ENCODE measurements around the gene TENM4. TPM values are rescaled to one million over a fixed set of nuclear protein-coding genes. Genes with fewer than 3 reads are reported as not detected.

TENM4 gene
- total RNA-seq, 4 donors from 2014 or later, result 1.1 to 2.7 (median 2.0) TPM

- H3K27me3 ChIP-seq, result no peaks in the 10 kb centered on the region
- H3K4me1 ChIP-seq, result no peaks in the 10 kb centered on the region
- TF ChIP-seq, protein P1, sequence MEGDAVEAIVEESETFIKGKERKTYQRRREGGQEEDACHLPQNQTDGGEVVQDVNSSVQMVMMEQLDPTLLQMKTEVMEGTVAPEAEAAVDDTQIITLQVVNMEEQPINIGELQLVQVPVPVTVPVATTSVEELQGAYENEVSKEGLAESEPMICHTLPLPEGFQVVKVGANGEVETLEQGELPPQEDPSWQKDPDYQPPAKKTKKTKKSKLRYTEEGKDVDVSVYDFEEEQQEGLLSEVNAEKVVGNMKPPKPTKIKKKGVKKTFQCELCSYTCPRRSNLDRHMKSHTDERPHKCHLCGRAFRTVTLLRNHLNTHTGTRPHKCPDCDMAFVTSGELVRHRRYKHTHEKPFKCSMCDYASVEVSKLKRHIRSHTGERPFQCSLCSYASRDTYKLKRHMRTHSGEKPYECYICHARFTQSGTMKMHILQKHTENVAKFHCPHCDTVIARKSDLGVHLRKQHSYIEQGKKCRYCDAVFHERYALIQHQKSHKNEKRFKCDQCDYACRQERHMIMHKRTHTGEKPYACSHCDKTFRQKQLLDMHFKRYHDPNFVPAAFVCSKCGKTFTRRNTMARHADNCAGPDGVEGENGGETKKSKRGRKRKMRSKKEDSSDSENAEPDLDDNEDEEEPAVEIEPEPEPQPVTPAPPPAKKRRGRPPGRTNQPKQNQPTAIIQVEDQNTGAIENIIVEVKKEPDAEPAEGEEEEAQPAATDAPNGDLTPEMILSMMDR (IDR thresholded peaks at IDR 0.05), result no peak
- TF ChIP-seq POLR2A (IDR thresholded peaks at IDR 0.05), result no peak
- no peaks in the 10 kb centered on the region for H3K36me3 ChIP-seq
- H3K9me3 ChIP-seq, result no peaks in the 10 kb centered on the region
- no peak for DNase-seq
- H3K27ac ChIP-seq, result no peak overlapping the region
- H3K4me3 ChIP-seq, result no peak overlapping the region
Measured at GRCh38 chr11:78748918-78749690, 691.7 kb downstream of the TENM4 start.

GRCh38 chr11:78744949-78745348, 695.9 kb downstream of the TENM4 start:
- TF ChIP-seq, protein P1 (IDR thresholded peaks at IDR 0.05), result no peak
- no peak for TF ChIP-seq POLR2A (IDR thresholded peaks at IDR 0.05)
- no peaks in the 10 kb centered on the region for H3K27me3 ChIP-seq

GRCh38 chr11:78744202-78744601, 696.6 kb downstream of the TENM4 start:
- TF ChIP-seq, protein P1 (IDR thresholded peaks at IDR 0.05), result no peak
- no peak for TF ChIP-seq POLR2A (IDR thresholded peaks at IDR 0.05)
- H3K9me3 ChIP-seq, result no peaks in the 10 kb centered on the region

More at GRCh38 chr11:78744949-78745348, 695.9 kb downstream of the TENM4 start:
- no peak overlapping the region for H3K4me3 ChIP-seq
- no peaks in the 10 kb centered on the region for H3K4me1 ChIP-seq
- H3K36me3 ChIP-seq, result no peaks in the 10 kb centered on the region
- no peak overlapping the region for H3K27ac ChIP-seq
- no peak for DNase-seq
- no peaks in the 10 kb centered on the region for H3K9me3 ChIP-seq

GRCh38 chr11:78742430-78742829, 698.4 kb downstream of the TENM4 start:
- TF ChIP-seq, protein P1 (IDR thresholded peaks at IDR 0.05), result peak in 2 of 6 experiments; percentile 22 to 26
- TF ChIP-seq POLR2A (IDR thresholded peaks at IDR 0.05), result no peak
- no peaks in the 10 kb centered on the region for H3K9me3 ChIP-seq
- no peak overlapping the region for H3K4me3 ChIP-seq
- H3K27me3 ChIP-seq, result no peaks in the 10 kb centered on the region
- H3K36me3 ChIP-seq, result no peaks in the 10 kb centered on the region
- H3K27ac ChIP-seq, result no peak overlapping the region
- no peaks in the 10 kb centered on the region for H3K4me1 ChIP-seq
- DNase-seq, result peak in 2 of 3 donors; percentile 66 to 81

More at GRCh38 chr11:78744202-78744601, 696.6 kb downstream of the TENM4 start:
- Histone ChIP-seq H3K27ac (no peak overlapping the region), H3K36me3 (no peaks in the 10 kb centered on the region), H3K4me1 (no peaks in the 10 kb centered on the region), H3K27me3 (no peaks in the 10 kb centered on the region), H3K4me3 (no peak overlapping the region)
- DNase-seq, result no peak

DNA sequence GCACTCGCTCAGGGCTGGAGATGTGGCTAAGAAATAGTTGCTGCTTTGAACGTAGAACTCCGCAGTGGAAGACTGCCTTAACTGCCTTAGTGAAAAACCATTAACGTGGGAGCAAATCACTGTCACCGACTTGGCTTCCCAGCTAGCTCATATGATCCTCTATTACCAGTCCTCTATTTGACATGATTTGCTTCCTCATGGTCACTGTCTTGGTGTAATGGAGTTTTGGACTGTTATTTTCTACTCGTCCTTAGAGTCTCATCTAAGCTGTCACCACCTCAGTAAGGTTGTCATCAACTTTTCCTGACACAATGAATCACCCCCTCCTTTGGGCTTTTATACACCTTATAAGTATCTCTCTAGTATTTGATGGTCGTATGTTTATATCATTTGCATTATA, 699.1 kb downstream of the TENM4 start:
- H3K27ac ChIP-seq, result no peak overlapping the region

More for the DNA sequence above, 699.1 kb downstream of the TENM4 start:
- Histone ChIP-seq H3K9me3 (no peaks in the 10 kb centered on the region), H3K4me3 (no peak overlapping the region), H3K4me1 (no peaks in the 10 kb centered on the region), H3K27me3 (no peaks in the 10 kb centered on the region), H3K36me3 (no peaks in the 10 kb centered on the region)
- no peak for DNase-seq
- no peak for TF ChIP-seq POLR2A (IDR thresholded peaks at IDR 0.05)
- TF ChIP-seq, protein P1 (IDR thresholded peaks at IDR 0.05), result no peak

Measured in Peyer's patch (tissue), 4 donors.